Astrocyte (in vitro differentiated cells and primary cell): ENCODE results near the gene SLCO6A1. TPM values are rescaled to one million over a fixed set of nuclear protein-coding genes. Genes with fewer than 3 reads are reported as not detected.

Experiments
- DNase-seq: peaks from one replicate; pipeline ENCODE4 v3.0.0-alpha.2; 2010; ENCODE audit warnings: low read depth
- FAIRE-seq: peaks from 2 replicates; lab custom pipeline; 2011; peaks lifted over from hg19 to GRCh38; lab: Jason Lieb, UNC
- H2AFZ ChIP-seq: 2 replicates; pipeline ENCODE4 v1.6.0; 2012; ENCODE audit warnings: low read depth, low read length, inconsistent platforms
- H3K27ac ChIP-seq: 2 replicates; pipeline ENCODE4 v1.5.1; 2011; ENCODE audit warnings: low read depth, low read length, inconsistent platforms
- H3K27me3 ChIP-seq: 2 replicates; pipeline ENCODE4 v1.6.0; 2011; ENCODE audit warnings: low read length, inconsistent platforms; ENCODE audit not compliant: insufficient read depth
- H3K36me3 ChIP-seq: 2 replicates; pipeline ENCODE4 v1.5.1; 2011; ENCODE audit warnings: low read length, inconsistent platforms; ENCODE audit not compliant: insufficient read depth
- H3K4me1 ChIP-seq: 2 replicates; pipeline ENCODE4 v1.5.1; 2011; ENCODE audit warnings: low read length, inconsistent platforms; ENCODE audit not compliant: insufficient read depth
- H3K4me2 ChIP-seq: 2 replicates; pipeline ENCODE4 v1.6.0; 2012; ENCODE audit warnings: low read length, inconsistent platforms
- H3K4me3 ChIP-seq: 2 replicates; pipeline ENCODE4 v1.5.1; 2011; ENCODE audit warnings: low read depth, mild to moderate bottlenecking, low read length, inconsistent platforms; ENCODE audit not compliant: insufficient read depth
- H3K79me2 ChIP-seq: 2 replicates; pipeline ENCODE4 v1.6.0; 2012; ENCODE audit warnings: mild to moderate bottlenecking, low read length, inconsistent platforms; ENCODE audit not compliant: insufficient read depth
- H3K9ac ChIP-seq: 2 replicates; pipeline ENCODE4 v1.6.0; 2012; ENCODE audit warnings: mild to moderate bottlenecking, low read length, inconsistent platforms
- H3K9me3 ChIP-seq: 2 replicates; pipeline ENCODE4 v1.5.1; 2012; ENCODE audit warnings: low read depth, mild to moderate bottlenecking, low read length, inconsistent platforms; ENCODE audit not compliant: insufficient read depth
- H4K20me1 ChIP-seq: 2 replicates; pipeline ENCODE4 v1.6.0; 2012; ENCODE audit warnings: low read length, inconsistent platforms; ENCODE audit not compliant: insufficient read depth
- H3K27ac Mint-ChIP-seq: one replicate; pipeline ENCODE4 v1.8.0; 2021; ENCODE audit warnings: mild to moderate bottlenecking, mixed read lengths; ENCODE audit not compliant: unreplicated experiment
- H3K27me3 Mint-ChIP-seq: one replicate; pipeline ENCODE4 v1.8.0; 2021; ENCODE audit warnings: low read depth, mixed read lengths; ENCODE audit not compliant: unreplicated experiment
- H3K36me3 Mint-ChIP-seq: one replicate; pipeline ENCODE4 v1.8.0; 2021; ENCODE audit warnings: low read depth, mixed read lengths; ENCODE audit not compliant: unreplicated experiment
- H3K4me1 Mint-ChIP-seq: one replicate; pipeline ENCODE4 v1.8.0; 2021; ENCODE audit warnings: low read depth, mixed read lengths; ENCODE audit not compliant: unreplicated experiment
- H3K4me3 Mint-ChIP-seq: one replicate; pipeline ENCODE4 v1.8.0; 2021; ENCODE audit warnings: mild to moderate bottlenecking, moderate library complexity, mixed read lengths; ENCODE audit not compliant: unreplicated experiment
- H3K9me3 Mint-ChIP-seq: one replicate; pipeline ENCODE4 v1.8.0; 2021; ENCODE audit warnings: mild to moderate bottlenecking, mixed read lengths; ENCODE audit not compliant: unreplicated experiment
- CTCF ChIP-seq: IDR thresholded peaks from 2 replicates; pipeline ENCODE4 v1.5.1; 2011; ENCODE audit warnings: low read depth, mild to moderate bottlenecking, inconsistent platforms, low read length, moderate library complexity; ENCODE audit not compliant: insufficient read depth
- EZH2 ChIP-seq: IDR thresholded peaks from 2 replicates; pipeline ENCODE4 v1.6.1; 2012; ENCODE audit warnings: mild to moderate bottlenecking, low read length, inconsistent platforms; ENCODE audit not compliant: insufficient read depth
- total RNA-seq: library from RNA; stranded (reverse); gene quantifications from 2 replicates; pipeline ENCODE4 v1.2.1, GENCODE V29; 2021

Gene SLCO6A1
- total RNA-seq, 1 donor from 2014 or later: not detected

GRCh38 chr5:102451082-102451481 is 47.7 kb downstream of the SLCO6A1 start:
- H3K4me3 Mint-ChIP-seq: no peak overlapping the region
- H3K4me1 Mint-ChIP-seq: no peaks in the 10 kb centered on the region
- H3K36me3 Mint-ChIP-seq: no peaks in the 10 kb centered on the region
- no peaks in the 10 kb centered on the region for H3K79me2 ChIP-seq
- no peaks in the 10 kb centered on the region for H3K27me3 Mint-ChIP-seq
- no peak overlapping the region for H3K27ac ChIP-seq
- H3K4me3 ChIP-seq: no peak overlapping the region
- H3K9me3 Mint-ChIP-seq: peaks cover 4% of the 10 kb centered on the region
- no peak overlapping the region for H3K9ac ChIP-seq
- FAIRE-seq: no peak
- no peak for DNase-seq
- H3K9me3 ChIP-seq: peaks cover 10% of the 10 kb centered on the region
- H3K4me1 ChIP-seq: no peaks in the 10 kb centered on the region
- TF ChIP-seq EZH2: no peak
- TF ChIP-seq CTCF: no peak
- H3K27ac Mint-ChIP-seq: no peak overlapping the region
- no peaks in the 10 kb centered on the region for H4K20me1 ChIP-seq
- no peaks in the 10 kb centered on the region for H3K36me3 ChIP-seq
- no peaks in the 10 kb centered on the region for H3K27me3 ChIP-seq
- no peak overlapping the region for H3K4me2 ChIP-seq
- H2AFZ ChIP-seq: no peak overlapping the region

GRCh38 chr5:102450313-102450990 is 48.3 kb downstream of the SLCO6A1 start:
- H3K4me3 ChIP-seq: no peak overlapping the region
- no peaks in the 10 kb centered on the region for H4K20me1 ChIP-seq
- peaks cover 10% of the 10 kb centered on the region for H3K9me3 ChIP-seq
- no peaks in the 10 kb centered on the region for H3K79me2 ChIP-seq
- Mint-ChIP-seq H3K27ac (no peak overlapping the region), H3K4me1 (no peaks in the 10 kb centered on the region), H3K4me3 (no peak overlapping the region), H3K36me3 (no peaks in the 10 kb centered on the region), H3K27me3 (no peaks in the 10 kb centered on the region), H3K9me3 (peaks cover 4% of the 10 kb centered on the region)
- H3K4me2 ChIP-seq: no peak overlapping the region
- DNase-seq (no peak), FAIRE-seq (no peak)
- no peaks in the 10 kb centered on the region for H3K27me3 ChIP-seq
- no peak overlapping the region for H3K27ac ChIP-seq
- H3K4me1 ChIP-seq: no peaks in the 10 kb centered on the region
- no peak overlapping the region for H2AFZ ChIP-seq
- H3K36me3 ChIP-seq: no peaks in the 10 kb centered on the region
- no peak overlapping the region for H3K9ac ChIP-seq
- no peak for TF ChIP-seq CTCF
- TF ChIP-seq EZH2: no peak

GRCh38 chr5:102433473-102433872 is 65.3 kb downstream of the SLCO6A1 start:
- DNase-seq: no peak
- TF ChIP-seq CTCF (no peak), EZH2 (no peak)
- no peaks in the 10 kb centered on the region for H3K27me3 Mint-ChIP-seq
- Histone ChIP-seq H2AFZ (no peak overlapping the region), H3K36me3 (no peaks in the 10 kb centered on the region), H3K4me3 (no peak overlapping the region), H3K27me3 (no peaks in the 10 kb centered on the region), H3K4me1 (no peaks in the 10 kb centered on the region), H3K4me2 (no peak overlapping the region), H3K9ac (no peak overlapping the region), H3K9me3 (no peaks in the 10 kb centered on the region), H4K20me1 (no peaks in the 10 kb centered on the region), H3K27ac (no peak overlapping the region), H3K79me2 (no peaks in the 10 kb centered on the region)
- H3K36me3 Mint-ChIP-seq: no peaks in the 10 kb centered on the region
- H3K4me1 Mint-ChIP-seq: no peaks in the 10 kb centered on the region
- no peak overlapping the region for H3K27ac Mint-ChIP-seq
- H3K4me3 Mint-ChIP-seq: no peak overlapping the region
- no peak for FAIRE-seq
- peaks cover 1% of the 10 kb centered on the region for H3K9me3 Mint-ChIP-seq
